ENCODE data around the gene STXBP5.

DNA sequence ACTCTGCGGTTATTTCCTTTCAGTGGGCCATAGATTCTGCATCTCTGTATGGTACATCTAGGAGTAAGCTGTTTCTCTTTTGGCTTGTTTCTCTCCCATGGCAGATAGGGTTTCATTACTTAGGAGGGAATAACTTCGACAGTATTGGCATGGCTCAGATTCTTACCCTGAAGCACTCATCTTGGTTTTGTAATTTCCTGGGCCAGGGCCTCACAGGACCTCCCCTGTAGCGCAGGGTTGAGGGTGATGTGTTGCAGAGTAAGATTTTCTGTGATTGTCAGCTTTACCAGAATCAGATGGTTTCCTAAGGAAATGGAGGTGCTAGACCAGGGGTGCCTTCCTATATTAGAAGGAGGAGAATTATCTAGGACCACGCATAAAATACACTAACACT is 78.3 kb downstream of the STXBP5 start:
- TF ChIP-seq TCF7L2 (IDR thresholded peaks at IDR 0.05; ENCODE audit: borderline replicate concordance, low read depth, low read length): no peak
- no peak for TF ChIP-seq REST (tag by site-specific recombination; IDR thresholded peaks at IDR 0.05)
- no peak for TF ChIP-seq ZBTB21 (tag by site-specific recombination; IDR thresholded peaks at IDR 0.05)
- TF ChIP-seq HOXD13 (CRISPR knock-in tag; IDR thresholded peaks at IDR 0.05; ENCODE audit: borderline replicate concordance): no peak
- TF ChIP-seq, protein P1, sequence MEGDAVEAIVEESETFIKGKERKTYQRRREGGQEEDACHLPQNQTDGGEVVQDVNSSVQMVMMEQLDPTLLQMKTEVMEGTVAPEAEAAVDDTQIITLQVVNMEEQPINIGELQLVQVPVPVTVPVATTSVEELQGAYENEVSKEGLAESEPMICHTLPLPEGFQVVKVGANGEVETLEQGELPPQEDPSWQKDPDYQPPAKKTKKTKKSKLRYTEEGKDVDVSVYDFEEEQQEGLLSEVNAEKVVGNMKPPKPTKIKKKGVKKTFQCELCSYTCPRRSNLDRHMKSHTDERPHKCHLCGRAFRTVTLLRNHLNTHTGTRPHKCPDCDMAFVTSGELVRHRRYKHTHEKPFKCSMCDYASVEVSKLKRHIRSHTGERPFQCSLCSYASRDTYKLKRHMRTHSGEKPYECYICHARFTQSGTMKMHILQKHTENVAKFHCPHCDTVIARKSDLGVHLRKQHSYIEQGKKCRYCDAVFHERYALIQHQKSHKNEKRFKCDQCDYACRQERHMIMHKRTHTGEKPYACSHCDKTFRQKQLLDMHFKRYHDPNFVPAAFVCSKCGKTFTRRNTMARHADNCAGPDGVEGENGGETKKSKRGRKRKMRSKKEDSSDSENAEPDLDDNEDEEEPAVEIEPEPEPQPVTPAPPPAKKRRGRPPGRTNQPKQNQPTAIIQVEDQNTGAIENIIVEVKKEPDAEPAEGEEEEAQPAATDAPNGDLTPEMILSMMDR (tag by site-specific recombination; IDR thresholded peaks at IDR 0.05): no peak
- no peak for TF ChIP-seq YY1 (tag by site-specific recombination; IDR thresholded peaks at IDR 0.05)
- no peak for TF ChIP-seq ZNF157 (tag by site-specific recombination; IDR thresholded peaks at IDR 0.05)
- TF ChIP-seq ZBTB8A (tag by site-specific recombination; IDR thresholded peaks at IDR 0.05): no peak
- TF ChIP-seq, protein P2, sequence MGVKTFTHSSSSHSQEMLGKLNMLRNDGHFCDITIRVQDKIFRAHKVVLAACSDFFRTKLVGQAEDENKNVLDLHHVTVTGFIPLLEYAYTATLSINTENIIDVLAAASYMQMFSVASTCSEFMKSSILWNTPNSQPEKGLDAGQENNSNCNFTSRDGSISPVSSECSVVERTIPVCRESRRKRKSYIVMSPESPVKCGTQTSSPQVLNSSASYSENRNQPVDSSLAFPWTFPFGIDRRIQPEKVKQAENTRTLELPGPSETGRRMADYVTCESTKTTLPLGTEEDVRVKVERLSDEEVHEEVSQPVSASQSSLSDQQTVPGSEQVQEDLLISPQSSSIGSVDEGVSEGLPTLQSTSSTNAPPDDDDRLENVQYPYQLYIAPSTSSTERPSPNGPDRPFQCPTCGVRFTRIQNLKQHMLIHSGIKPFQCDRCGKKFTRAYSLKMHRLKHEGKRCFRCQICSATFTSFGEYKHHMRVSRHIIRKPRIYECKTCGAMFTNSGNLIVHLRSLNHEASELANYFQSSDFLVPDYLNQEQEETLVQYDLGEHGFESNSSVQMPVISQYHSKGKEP (tag by site-specific recombination; IDR thresholded peaks at IDR 0.05): no peak
- TF ChIP-seq ZBTB49 (tag by site-specific recombination; IDR thresholded peaks at IDR 0.05; ENCODE audit: low read depth): no peak
- TF ChIP-seq ZBTB1 (tag by site-specific recombination; IDR thresholded peaks at IDR 0.05): no peak
- TF ChIP-seq ZBTB17 (tag by site-specific recombination; IDR thresholded peaks at IDR 0.05): no peak

All from HEK293 (cell line).